Glomerular visceral epithelial cell (primary cell): ENCODE measurements around the gene HOXD9.

ENCODE experiments used
- DNase-seq: peaks from one replicate; pipeline ENCODE4 v3.0.0-alpha.2; 2016; ENCODE audit errors: extremely low spot score

Gene HOXD9

DNA sequence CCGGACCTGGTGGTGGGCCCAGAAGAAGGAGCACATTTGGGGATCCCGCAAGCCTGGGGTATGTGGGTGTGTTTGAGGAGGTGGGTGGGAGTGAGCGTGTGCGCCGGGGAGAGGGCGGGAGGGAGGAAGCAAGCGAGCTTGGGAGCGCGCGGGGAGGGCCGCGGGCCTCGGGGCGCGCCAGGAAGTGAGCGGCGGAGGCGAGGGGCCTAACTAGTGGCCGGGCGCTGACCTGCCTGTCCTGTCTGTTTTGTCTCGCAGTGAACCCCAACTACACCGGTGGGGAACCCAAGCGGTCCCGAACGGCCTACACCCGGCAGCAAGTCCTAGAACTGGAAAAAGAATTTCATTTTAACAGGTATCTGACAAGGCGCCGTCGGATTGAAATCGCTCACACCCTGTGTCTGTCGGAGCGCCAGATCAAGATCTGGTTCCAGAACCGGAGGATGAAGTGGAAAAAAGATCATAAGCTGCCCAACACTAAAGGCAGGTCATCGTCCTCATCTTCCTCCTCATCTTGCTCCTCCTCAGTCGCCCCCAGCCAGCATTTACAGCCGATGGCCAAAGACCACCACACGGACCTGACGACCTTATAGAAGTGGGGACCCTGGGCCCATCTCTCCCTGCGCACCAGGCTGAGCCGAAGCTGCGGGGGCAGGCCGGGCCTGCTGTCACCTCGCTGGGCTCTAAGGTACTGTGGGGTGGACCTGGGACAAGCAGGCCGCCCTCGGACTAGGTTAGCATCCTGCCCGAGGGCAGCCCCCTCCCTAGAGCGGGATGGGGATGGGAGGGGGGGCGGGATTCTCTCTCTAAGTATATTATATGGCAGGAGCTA lies 30.0 kb downstream of the HOXD9 start:
- peak; percentile 66 for DNase-seq

DNA sequence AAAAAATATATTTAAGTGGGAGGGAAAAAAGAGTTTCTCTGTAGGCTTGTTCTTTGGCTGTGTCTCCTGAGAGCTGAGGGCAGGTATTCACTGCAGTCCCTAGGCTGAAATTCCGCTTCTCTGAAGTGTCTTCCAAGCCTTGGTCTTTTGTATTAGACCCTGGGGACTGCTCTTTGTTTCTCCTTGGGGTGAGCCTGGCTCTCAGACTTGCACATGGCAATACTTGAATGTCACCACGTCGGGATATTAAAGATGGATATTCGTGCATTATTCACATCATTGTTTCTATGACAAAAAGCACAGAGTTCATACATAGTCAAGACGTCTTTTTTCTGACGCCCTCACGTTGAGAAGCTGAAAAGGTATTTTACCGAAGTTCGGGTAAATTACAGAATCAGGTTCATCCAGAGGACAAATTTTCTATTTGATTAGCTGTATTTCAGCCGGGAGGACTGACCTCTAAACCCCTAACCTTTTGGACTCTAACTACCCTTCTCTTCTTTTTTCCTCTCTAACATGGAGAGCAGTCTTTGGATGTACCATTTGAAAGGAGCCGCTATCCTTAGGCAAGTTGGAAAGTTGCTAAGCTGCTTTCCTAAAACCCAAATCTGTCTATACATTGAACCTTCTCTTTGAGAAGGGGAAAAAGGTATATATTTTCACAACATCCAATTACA lies 32.2 kb downstream of the HOXD9 start:
- DNase-seq = no peak

DNA sequence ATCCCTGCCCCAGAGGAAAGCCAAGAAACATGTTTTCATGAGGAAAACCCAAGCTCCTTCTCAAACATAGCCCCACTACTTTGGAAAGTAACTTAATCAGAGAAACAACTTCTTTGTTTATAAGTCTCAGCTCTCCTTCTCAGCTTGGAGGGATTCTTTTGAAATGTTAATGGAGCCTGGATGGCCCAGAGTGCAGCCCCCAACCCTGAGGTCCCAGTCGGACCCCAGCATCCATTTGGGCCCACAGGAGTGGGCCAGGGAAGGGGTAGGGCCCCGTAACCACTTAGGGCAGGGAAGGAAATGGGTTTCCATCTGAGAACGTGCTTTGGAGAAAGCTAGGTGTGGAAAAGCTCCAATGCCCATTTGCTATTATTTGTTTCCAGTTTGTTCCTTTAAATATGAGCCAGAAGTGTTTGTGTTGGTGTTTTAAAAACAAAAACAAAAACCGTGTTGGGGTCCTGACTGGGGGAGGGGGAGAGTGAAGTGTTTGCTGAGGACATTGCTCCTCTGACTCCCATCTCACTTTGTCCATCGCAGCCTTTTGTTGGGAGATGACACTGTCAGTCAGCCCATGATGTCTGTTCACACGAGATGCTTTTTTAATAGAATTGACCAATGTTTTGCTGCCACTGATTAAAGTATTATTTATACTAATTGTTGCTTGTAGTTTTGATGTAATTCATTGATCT lies 33.0 kb downstream of the HOXD9 start:
- DNase-seq = no peak

DNA sequence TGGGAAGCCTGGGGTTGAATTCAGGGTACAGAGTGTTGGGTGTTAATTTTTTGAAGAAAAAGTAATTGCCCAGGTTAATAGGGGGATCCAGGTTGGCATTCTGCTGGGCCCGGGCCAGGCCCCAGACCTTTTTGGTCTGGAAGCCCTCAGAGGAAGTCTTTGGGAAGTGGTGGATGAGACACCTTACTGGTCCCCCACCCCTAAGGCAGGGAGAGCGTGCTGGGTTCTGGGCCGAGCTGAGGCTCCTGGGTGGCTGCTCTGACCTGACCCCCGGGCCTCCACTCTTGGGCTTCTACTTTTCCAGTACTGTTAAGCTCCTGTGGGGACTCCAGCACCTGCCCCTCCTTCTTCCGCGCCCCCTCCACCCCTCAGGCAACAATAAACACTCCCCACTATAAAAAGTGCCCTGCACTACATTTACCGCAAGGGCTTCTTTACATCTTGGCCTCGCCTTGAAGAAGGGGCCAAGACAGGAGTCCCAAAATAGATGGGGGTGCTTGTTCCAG lies 33.8 kb downstream of the HOXD9 start:
- no peak for DNase-seq

DNA sequence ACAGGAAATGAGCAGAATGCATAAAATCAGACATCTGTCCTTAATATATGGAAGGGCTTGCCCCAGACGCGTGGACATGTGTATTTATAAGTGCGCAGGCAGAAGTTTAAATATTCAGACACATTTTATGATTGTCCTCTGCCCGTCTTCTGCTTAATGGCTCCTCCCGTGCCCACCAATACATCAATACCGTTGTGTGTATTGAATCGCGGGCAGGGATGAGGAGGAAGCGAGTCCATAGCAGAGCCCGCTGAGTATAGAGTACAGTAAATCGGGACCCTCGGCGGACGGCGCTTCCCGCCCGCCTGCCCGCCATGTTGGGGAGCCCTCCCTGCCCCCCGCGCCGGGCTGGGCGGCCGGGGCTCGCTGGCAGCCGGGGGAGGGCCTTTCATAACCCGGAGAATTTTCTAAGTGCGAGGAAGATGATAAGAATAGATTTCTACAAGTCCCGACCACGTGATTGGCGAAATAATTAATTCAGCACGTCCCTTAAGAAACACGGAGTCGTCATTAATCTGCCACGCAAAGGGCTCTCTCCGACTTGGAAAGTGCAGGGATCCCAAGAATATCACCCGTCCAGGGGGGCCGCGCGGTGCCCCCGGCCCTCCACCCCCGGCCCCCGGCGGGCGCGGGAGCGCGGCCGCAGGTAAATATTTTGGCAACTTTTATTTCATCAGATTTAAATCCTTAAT lies 34.4 kb downstream of the HOXD9 start, which contains the start of gene HOXD3:
HOXD3 (plus strand) TSS at position 501 of the 692 bp plus-strand sequence. CDS start 11,808 bp downstream, outside the sequence.
- no peak for DNase-seq

DNA sequence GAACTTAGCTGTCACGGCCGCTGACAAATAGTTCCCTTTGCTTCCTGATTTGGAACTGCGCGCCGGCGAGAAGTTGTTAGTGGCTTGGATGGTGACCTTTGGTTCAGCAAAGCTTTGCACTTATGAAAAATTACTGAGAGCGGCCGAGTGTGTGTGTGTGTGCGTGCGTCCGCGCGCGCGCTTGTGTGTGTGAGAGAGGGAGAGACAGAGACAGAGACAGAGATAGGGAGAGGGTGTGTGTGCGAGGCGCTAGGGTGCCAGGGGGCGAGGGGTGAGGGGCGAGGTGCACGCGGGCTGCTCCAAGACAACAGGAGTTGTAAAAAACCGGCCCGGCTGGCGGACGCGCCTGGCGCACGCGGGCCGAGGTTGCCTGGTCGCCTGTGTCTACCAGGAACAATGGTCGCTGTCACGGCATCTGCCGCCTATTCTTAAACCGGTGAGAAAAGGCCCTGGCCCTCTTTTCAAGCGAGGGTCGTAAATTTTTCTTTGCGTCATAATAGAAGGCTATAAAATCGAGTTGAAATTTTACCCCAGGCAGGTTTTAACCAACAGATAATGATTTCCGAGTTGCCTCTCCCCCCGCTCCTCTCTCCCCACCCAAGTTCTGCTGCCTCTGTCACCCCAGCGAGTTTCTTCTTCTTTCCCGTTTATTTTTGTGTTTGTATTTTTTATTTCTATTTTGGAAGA lies 35.1 kb downstream of the HOXD9 start:
- DNase-seq = peak; percentile 44

DNA sequence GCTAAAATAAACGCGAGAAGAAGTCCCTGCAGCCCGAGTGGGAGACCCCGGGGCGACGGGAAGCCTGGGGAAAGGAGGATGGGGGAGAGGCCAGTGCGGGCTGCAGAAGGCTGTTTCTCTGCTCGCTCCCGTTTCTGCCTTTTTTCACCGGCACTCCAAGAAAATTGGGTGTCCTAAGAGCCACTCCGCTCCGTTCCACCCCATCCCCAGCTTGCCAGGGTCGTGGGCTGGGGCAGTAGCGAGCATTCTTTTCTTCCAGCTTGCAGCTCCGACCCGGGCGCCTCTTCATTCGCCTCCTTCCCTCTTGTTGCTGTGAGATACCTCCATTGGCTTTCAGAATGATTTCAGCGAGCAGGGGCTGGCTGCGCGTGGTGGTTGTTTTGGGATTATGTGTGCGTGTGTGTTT lies 35.7 kb downstream of the HOXD9 start:
- DNase-seq = no peak

DNA sequence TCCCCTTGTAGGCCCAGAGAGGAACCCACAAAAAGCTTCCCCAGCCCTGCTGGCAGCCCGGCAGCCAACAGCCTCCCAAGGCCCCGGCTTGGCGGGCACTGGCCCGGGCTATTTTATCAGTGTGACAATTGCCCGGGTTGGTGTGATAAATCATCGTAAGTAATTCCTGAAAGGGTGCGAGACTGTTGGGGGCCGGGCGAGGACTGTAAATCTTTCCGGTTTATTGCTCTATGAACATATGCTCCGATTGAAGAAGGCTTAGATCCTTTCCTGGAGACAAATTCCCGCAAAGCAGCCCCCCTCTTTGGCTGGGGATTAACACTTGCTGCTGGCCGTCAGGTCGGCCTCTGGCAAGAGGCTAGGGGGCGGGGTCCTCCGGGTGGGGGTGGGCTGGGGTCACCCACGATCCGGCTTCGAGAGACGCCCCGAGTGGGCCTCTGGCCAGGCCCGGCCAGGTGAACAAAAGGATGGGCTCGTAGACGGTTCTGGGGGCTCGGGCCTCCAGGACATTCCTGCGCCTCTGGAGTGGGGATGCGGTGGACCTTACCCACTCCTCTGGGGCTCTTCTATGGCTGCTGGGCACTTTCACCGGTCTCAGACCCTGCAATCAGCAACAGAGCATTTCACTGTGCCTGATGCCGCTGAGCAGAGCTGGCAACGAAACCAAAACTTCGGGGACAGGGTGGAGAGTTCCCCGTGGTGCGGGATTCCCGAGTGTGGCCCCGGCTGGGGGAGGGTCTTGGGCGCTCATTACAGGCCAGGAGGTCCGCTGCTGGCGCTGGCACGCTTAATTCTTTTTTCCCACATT lies 36.5 kb downstream of the HOXD9 start:
- DNase-seq = no peak

DNA sequence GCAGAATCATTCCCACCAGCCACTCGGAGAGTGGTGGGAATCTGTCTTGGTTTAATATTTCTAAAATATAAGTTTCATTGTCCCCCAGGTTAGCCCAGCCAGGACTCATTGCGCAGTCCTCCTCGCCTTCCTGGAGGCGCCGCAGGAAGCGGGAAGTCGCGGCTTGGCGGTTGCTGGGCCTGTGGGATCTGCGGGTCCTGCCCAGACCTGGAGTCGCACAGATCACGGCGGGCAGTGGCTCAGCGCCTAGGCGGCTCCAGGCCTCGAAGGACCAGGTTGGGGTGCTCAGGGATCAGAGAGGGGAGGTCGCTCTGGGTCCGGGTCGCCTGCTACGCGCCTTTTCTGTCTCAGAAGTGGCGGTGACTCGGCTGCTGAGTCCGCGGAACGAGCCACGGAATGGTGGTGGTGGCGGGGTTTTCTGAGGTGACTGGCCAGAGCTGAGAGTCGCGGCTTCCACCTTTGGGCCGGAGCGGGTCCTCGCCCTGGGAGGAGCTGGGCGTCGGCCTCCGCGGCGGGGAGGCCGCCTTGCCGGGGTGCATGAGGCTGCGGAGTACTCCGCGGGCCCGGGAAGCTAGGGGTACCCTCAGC lies 37.2 kb downstream of the HOXD9 start:
- DNase-seq = no peak

DNA sequence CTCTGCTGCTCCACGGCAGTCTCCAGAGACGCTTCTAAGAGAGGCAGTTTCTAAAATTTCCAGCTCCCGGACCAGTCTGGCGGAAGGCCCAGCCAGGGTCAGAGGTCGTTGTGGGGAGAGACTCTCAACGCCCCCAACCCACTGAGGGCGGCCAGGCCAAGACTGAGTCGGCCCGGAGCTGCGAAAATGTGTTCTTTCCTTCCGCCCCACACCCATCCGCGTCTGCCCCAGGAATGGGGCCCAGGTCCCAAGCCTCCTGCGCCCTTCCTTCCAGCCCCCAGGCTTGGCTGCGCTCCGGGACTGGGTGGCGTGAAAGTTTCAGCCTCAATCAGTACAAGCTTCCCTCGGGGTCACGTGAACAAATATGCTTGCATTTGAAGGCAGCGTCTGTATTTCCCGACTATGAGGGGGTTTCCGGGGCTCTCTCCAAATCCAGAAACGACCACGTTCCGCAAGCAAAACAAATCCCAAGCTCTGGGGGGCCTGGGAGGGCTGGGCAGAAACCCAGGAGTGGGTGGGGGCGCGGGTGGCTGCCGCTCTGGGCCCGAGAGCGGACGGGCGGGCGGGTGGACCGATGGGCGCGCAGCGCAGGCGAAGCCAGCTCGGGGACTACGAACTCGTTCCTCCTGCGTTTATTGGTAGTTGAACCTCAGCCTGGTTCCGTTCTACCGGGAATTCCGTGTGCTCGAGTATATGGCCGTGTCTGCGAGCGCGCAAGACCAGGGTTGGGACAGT lies 37.9 kb downstream of the HOXD9 start:
- no peak for DNase-seq

DNA sequence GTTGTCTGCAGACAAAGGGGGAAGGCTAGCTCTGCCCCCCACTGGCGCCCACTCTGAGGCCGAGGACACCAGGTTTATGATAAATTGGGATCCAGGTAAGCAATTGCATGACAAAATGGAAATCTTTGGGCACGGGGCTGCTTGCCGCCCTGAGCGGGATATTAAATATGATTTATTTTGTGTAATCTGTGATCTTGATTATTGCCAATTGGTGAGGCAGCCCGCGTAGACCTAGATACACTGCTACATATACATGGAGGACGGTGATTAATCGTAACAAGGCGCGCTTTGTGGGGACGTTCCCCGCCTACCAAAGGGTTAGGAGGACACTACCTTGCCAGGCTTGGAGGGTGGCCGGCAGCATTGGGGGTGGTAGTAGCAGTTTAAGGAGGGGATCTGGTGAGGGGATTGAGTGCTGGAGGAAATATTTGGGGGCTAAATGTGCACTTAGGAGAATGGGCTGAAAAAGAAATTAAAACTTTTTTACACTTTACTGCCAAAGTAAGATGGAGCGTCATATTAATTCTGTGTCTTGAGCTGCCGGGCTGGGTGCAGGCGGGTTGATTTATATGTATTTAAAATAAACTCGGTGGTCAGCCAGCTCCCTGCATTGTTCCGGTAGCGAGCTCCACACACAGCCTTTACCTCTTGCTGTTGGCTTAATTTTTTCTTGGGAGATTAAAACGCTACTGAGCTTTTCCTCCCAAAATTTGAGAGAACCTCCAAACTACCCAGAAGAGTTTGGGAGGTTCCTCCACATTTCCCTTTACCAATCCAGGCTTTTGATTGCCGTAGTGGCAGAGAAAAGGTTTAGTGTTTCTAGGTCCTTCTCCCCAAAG lies 38.7 kb downstream of the HOXD9 start:
- DNase-seq = no peak

DNA sequence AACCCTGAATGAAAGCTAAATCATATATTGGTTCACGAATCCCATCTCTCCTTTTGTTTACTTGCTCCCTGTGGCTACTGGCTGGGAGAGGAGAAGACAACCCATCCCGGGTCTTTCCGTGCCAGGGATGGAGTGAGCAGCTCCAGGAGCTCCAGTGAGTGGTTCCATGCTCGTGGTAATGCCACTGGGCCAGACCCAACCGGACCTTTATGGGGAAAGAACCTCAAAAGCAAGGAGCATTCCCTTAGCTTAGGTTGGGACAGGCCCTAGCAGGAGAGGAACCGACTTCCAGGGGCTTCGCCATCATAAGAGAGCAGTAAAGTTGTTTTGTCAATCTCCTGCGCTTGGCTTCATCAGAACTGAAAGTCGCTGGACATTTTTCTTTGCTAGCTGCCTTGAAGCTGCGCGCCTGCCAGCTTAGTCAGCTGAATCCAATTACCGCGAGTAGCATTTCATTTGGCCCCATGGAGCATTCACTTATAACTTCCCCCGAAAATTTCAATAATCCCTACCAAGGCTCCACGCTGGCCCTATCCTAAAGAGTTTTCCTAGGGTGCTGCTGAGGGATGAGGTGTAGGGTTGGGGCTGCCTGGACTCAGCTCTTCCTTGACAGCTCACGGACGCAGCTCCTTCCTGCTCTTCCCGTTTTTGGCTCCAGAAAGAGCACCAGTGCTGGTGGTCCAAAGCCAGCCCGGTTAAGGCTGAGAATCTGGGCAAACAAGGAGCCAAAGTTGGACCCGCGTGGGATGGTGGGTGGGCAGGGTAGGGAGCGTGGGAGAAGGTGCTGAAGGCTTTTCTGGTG lies 39.5 kb downstream of the HOXD9 start:
- no peak for DNase-seq

DNA sequence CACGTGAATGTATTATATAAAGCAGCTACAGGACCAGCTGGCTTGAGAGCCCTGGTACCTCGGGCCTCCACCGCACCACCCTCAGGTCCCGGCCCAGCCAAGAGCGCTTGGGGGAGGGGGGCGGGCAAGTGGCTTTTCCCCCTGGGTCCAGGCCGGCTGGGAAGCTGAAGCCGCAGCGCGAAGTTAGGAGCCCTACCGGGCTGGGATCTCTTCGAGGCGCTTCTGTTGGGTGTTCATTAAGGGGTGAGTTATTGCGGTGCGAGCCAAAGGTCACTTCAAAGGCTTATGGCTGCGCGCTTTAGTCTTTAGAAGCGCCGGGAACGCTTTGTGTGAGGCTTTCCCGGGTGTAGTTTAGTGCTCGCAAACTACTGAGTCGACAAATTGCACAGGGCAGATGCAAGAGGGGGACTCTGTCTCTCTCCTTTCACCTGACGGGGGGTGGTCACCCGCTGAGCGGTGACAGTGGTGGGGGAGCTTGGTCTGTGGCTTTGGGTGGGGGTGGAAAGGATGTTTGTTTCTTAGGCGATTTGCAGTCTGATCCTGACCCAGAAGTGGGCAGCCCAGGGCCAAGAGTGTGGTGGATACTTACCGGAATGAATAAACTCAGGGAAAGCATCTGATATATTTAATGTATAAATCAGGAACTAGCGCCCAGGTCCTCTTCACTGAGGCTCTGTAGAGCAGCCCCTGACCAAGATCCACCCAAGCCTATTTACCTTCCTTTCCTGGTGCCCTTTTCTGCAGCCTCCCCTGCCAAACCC lies 40.6 kb downstream of the HOXD9 start:
- no peak for DNase-seq

DNA sequence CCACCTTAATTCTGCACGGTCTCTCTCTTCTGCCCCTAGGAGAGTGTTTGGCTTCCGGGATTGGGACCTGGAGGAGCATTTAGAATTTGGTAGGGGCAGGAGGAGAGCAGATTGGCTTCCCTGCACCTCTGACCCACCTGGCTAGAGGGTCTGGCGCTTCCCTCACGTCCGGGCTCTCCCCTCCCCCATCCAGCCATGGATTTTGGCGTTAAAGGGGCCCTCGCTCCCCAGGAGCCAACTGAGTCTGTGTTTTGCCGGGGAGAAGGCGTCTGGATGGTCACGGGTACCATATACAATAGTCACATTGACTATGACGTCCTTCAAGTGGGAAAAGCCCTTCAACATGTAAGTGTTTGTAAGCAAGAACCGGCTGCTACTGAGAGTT lies 41.1 kb downstream of the HOXD9 start:
- no peak for DNase-seq

DNA sequence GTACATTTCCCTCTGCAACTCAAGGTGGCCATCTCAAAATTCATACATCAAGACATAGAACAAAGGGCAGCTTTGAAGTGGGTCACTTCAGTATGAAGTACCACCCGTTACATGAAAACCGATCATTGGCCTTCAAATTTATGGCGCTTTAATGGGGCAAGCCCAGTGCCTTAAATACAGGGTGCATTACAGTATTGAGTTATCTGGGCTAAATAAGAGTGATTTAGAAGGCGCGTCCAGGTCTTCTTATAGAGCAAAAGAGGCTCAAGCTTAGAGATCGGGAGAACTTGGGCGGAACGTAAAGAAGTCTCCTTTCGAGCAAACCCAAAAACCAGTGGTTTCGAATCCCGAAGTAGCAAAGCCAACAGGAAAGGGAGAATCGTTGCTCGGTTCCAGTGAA lies 41.7 kb downstream of the HOXD9 start:
- DNase-seq = no peak

DNA sequence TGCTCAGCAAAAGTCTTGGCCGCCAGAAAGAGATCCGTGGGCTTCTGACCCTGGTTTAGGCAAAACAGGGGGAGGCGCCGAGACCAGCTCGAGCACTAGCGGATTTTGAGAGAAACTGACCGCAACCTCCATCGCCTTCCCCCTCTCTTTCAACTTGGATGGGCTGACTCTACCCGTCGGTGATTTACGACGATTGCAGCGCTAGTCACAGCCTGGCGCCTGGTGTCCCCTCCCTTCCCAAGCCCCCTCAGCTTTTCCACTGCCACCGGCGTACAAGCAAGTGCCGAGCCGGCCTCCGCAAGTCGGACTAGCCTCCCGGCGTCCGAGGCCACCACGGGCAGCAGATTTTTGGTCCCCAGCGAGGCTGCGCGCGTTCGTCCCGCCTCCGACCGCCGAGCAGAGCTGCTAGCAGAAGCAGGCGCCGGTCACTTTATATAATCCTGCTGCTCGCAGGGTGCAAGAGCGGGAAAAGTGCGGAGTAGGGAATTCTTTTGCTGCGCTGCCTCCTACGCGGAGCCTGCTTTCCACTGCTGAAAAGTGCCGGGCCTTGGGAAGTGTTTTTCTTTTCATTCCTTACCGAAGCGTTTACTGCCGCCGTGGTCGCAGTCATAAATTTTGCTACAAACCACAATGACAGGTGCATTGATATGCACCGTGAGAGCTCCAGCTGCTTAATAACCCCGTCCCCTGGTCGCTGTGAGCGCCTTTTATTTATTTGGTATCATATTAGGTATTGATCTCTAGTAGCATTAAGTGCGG lies 42.3 kb downstream of the HOXD9 start:
- no peak for DNase-seq
